Measurements from ENCODE around the gene CRYBG2. TPM values are rescaled to one million over a fixed set of nuclear protein-coding genes. Genes with fewer than 3 reads are reported as not detected.

The CRYBG2 gene
- total and polyA plus RNA-seq, 2 of the 8 experiments (the other 6 are each of a cell fraction or from before 2014, with no cell fraction given) = 14.2 to 17.0 TPM

GRCh38 chr1:26349188-26349876 is 4.6 kb downstream of the CRYBG2 start:
- no peak overlapping the region for H2AK5ac ChIP-seq (ENCODE audit: low read depth, low read length)
- H4K8ac ChIP-seq (ENCODE audit: extremely low read depth, insufficient read depth, low read length) = no peak overlapping the region
- H3K79me2 ChIP-seq (ENCODE audit: control insufficient read depth in 1 of 2, insufficient read depth in 2 of 2, low read length in 2 of 2) = no peaks in the 10 kb centered on the region
- no peak overlapping the region for H2AFZ ChIP-seq (ENCODE audit: low read length)
- H2BK15ac ChIP-seq (ENCODE audit: low read length) = no peak overlapping the region
- H3K27ac ChIP-seq (ENCODE audit: low read depth, low read length) = no peak overlapping the region
- H3K23me2 ChIP-seq (ENCODE audit: low read depth, low read length) = no peaks in the 10 kb centered on the region
- FAIRE-seq (no peak), DNase-seq (ENCODE audit: low read depth in 1 of 2, low spot score in 2 of 2) (no peak)
- H3K9me3 ChIP-seq (ENCODE audit: insufficient read depth in 2 of 2, low read depth in 1 of 2, low read length in 1 of 2) = no peaks in the 10 kb centered on the region
- H4K5ac ChIP-seq (ENCODE audit: insufficient read length, low read depth, low read length) = no peak overlapping the region
- H3K4me1 ChIP-seq (replicated peaks in 1 of 4; ENCODE audit: control insufficient read depth in 3 of 4, insufficient read depth in 4 of 4, low read length in 3 of 4) = peaks cover 5 to 24% (median 9%) of the 10 kb centered on the region in 4 experiments
- 92% methylated on average over 7 of the region's 7 CpGs; no CpG with 5 or more reads in 1 of the 2 experiments for WGBS, 2 experiments (ENCODE audit: extremely low coverage in 1 of 2, insufficient coverage in 1 of 2, insufficient read length in 1 of 2, insufficient replicate concordance in 2 of 2, low coverage in 1 of 2, low lambda C conversion rate in 2 of 2, missing lambda C conversion rate in 1 of 2)
- no peak overlapping the region for H3K56ac ChIP-seq (replicated peaks; ENCODE audit: insufficient read length, low read depth, low read length)
- H3K18ac ChIP-seq (ENCODE audit: extremely low read depth, low read length) = no peak overlapping the region
- no peak overlapping the region for H3K14ac ChIP-seq (ENCODE audit: insufficient read length)
- no peak overlapping the region for H2BK12ac ChIP-seq (ENCODE audit: low read depth, low read length)
- CTCF ChIA-PET (ENCODE audit: partially characterized antibody) = interaction anchor here (1.1 to 6.6 kb wide), 9 partner anchors 9 to 68 kb away, joined by 3 to 52 read pairs (median 5); no protein-coding TSS in a partner anchor
- POLR2A ChIA-PET (ENCODE audit: partially characterized antibody) = interaction anchor here (0.5 to 6.3 kb wide), 8 partner anchors 8 to 82 kb away, joined by 3 to 44 read pairs (median 4); no protein-coding TSS in a partner anchor
- H2BK20ac ChIP-seq (ENCODE audit: low read length) = no peak overlapping the region
- H4K91ac ChIP-seq (replicated peaks; ENCODE audit: insufficient read length, low read length) = no peak overlapping the region
- H4K20me1 ChIP-seq (replicated peaks in 1 of 2; ENCODE audit: control insufficient read depth in 1 of 2, insufficient read depth in 2 of 2, low read length in 2 of 2) = peaks cover 0 to 1% of the 10 kb centered on the region in 2 experiments
- peaks cover 2% of the 10 kb centered on the region; the same call in 1 of the 2 replicates for H3K79me1 ChIP-seq (ENCODE audit: low read depth, low read length)
- no peak overlapping the region for H3K4ac ChIP-seq (replicated peaks; ENCODE audit: insufficient read length, low read depth, low read length)
- no peak overlapping the region for H2BK120ac ChIP-seq (replicated peaks; ENCODE audit: low read depth, low read length)
- no peaks in the 10 kb centered on the region for H3K36me3 ChIP-seq (ENCODE audit: control insufficient read depth in 2 of 4, insufficient read depth in 4 of 4, low read length in 3 of 4)
- no peaks in the 10 kb centered on the region for H3K27me3 ChIP-seq (replicated peaks in 1 of 4; ENCODE audit: control insufficient read depth in 3 of 4, extremely low read depth in 1 of 4, insufficient read depth in 3 of 4, low read length in 3 of 4)
- H3K23ac ChIP-seq (ENCODE audit: insufficient read length) = no peak overlapping the region
- no peak overlapping the region for H2BK5ac ChIP-seq (ENCODE audit: low read depth, low read length)
- H3K4me3 ChIP-seq (ENCODE audit: extremely low read depth in 1 of 4, insufficient read depth in 2 of 4, low read depth in 3 of 4, low read length in 4 of 4) = no peak overlapping the region
- no peak overlapping the region for H3K9ac ChIP-seq (replicated peaks in 1 of 4; ENCODE audit: extremely low read depth in 1 of 4, low read depth in 3 of 4, low read length in 3 of 4)
- H3K4me2 ChIP-seq (ENCODE audit: insufficient read depth in 1 of 2, low read depth in 2 of 2, low read length in 2 of 2) = no peak overlapping the region
- TF ChIP-seq ZNF274 (IDR thresholded peaks at IDR 0.05; ENCODE audit: borderline replicate concordance, extremely low read depth, low read length) (no peak), KDM5A (IDR thresholded peaks at IDR 0.05; ENCODE audit: low read length) (no peak), KDM4A (IDR thresholded peaks at IDR 0.05; ENCODE audit: low read depth, low read length, severe bottlenecking) (no peak), EGR1 (IDR thresholded peaks at IDR 0.05; ENCODE audit: borderline replicate concordance, low read depth, low read length) (no peak), SIX5 (IDR thresholded peaks at IDR 0.05; ENCODE audit: low read depth, low read length) (no peak), HDAC2 (IDR thresholded peaks at IDR 0.05; ENCODE audit: borderline replicate concordance in 1 of 2, low read depth in 2 of 2, low read length in 2 of 2) (no peak), CHD2 (IDR thresholded peaks at IDR 0.05; ENCODE audit: low read length) (no peak)
- TF ChIP-seq, protein P1, sequence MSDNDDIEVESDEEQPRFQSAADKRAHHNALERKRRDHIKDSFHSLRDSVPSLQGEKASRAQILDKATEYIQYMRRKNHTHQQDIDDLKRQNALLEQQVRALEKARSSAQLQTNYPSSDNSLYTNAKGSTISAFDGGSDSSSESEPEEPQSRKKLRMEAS (IDR thresholded peaks at IDR 0.05) = no peak
- TF ChIP-seq, protein P2, sequence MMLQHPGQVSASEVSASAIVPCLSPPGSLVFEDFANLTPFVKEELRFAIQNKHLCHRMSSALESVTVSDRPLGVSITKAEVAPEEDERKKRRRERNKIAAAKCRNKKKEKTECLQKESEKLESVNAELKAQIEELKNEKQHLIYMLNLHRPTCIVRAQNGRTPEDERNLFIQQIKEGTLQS (IDR thresholded peaks at IDR 0.05; ENCODE audit: insufficient read depth, low read depth, low read length) = no peak
- TF ChIP-seq, protein P3, sequence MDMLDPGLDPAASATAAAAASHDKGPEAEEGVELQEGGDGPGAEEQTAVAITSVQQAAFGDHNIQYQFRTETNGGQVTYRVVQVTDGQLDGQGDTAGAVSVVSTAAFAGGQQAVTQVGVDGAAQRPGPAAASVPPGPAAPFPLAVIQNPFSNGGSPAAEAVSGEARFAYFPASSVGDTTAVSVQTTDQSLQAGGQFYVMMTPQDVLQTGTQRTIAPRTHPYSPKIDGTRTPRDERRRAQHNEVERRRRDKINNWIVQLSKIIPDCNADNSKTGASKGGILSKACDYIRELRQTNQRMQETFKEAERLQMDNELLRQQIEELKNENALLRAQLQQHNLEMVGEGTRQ (IDR thresholded peaks at IDR 0.05; ENCODE audit: low read length) = no peak
